AG09309 (cell line): Measurements from ENCODE around the gene TRIM33.

ENCODE experiments used
- DNase-seq: peaks from one replicate; pipeline ENCODE4 v3.0.0-alpha.2; 2010; ENCODE audit warnings: low read depth
- H3K4me3 ChIP-seq: 2 replicates; pipeline ENCODE4 v1.5.1; 2011; ENCODE audit warnings: mild to moderate bottlenecking, low read depth, low read length, moderate library complexity; ENCODE audit not compliant: control insufficient read depth
- CTCF ChIP-seq: IDR thresholded peaks from 2 replicates; pipeline ENCODE4 v1.5.1; 2011; ENCODE audit warnings: mild to moderate bottlenecking, low read depth, low read length, inconsistent platforms; ENCODE audit not compliant: insufficient read depth, control insufficient read depth; ENCODE audit errors: missing control alignments

TRIM33 gene

DNA sequence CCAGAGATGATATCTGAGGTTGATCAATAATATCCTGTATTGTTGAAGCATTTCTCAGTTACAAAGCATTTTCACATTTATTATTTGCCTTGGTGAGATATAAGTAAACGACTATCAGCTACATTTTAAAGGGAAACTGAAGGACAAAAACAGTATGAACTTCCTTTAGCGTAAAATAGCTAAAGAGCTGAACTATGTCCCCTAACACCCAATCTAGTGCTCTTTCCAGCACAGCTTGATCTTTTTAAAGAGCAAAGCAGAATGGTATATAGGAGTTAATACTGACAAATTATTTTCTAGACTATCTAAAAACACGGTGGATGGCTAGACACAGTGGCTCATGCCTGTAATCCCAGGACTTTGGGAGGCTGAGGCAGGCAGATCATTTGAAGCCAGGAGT, 3.5 kb downstream of the TRIM33 start:
- H3K4me3 ChIP-seq: no peak overlapping the region
- DNase-seq: no peak
- TF ChIP-seq CTCF: no peak

DNA sequence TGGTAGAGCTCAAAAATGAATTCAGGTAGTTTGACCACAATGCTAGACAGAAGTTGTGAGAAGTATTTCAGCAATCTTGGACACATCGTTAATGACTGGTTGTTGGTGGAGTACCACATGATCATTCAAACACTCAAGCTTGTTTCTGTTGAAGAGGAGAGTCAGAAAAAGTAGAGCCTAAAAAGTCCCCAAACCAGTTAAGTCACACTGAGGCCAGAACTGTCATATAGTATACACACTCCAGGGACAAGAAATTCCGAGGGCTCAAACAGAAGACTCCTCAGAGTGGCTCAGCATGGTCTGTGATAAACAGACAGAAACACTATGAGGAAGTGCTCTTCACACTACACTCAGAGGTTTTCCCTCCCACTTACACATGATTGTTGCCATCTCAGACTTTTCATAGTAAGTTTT, 5.8 kb downstream of the TRIM33 start:
- no peak for DNase-seq
- TF ChIP-seq CTCF: no peak
- no peak overlapping the region for H3K4me3 ChIP-seq

DNA sequence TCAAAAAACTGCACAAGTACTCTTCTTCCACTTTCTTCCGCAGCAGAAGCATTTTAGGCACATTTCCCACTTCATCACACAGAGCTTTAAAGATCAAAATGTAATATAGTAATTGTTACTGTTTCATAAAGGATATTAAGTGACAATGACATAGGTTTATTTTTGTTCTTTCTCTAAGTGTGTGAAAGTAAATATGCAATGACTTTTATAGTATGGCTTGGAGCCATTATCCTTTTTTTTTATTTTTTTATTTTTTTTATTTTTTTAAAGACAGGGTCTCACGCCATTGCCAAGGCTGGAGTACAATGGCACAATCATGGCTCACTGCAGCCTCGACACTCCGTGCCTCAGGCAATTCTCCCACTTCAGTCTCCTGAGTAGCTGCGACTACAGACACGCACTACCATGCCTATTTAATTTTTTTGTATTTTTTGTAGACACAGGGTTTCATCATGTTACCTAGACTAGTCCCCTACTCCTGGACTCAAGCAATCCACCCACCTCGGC, 7.0 kb downstream of the TRIM33 start:
- DNase-seq: no peak
- no peak overlapping the region for H3K4me3 ChIP-seq
- no peak for TF ChIP-seq CTCF

DNA sequence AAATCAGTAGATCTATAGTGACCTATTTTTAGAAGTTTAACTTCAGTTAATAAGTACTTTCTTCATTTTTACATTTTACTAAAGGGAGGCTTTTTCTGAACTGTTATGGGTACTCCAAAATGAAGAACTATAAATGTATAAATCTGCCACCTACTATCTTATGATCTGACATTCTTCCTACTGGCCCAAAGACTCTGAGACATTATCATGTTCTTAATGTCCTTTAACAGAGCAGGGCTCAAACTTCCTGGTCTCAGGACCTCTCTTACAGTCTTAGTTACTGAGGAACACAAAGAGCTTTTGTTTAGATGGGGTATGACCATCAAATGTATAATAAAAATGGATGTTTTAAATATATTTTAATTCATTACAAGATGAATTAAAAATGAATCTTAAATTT, 8.9 kb downstream of the TRIM33 start:
- H3K4me3 ChIP-seq: no peak overlapping the region
- TF ChIP-seq CTCF: no peak
- DNase-seq: no peak

DNA sequence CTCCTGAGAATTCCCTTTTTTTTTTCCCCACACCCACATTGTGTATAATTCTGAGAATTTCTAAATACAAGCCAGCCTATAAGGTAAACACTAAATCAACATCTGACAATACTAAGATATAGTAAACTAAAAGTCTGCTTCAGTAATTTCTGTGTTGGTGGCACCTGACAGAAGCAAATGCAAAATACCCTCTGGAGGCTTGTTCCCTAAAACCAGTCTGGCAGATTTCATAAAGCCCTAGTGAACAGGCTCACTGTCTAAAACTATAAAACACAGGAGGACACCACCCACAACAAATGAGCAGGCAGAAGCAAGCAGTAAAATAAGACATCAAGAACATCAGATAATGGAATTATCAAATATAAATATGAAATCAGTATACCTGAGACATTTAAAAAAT, 11.5 kb downstream of the TRIM33 start:
- no peak for TF ChIP-seq CTCF
- no peak overlapping the region for H3K4me3 ChIP-seq
- no peak for DNase-seq

- DNase-seq: no peak
Measured at GRCh38 chr1:114496089-114496488, 14.9 kb downstream of the TRIM33 start.

More at GRCh38 chr1:114496089-114496488, 14.9 kb downstream of the TRIM33 start:
- H3K4me3 ChIP-seq: no peak overlapping the region
- TF ChIP-seq CTCF: no peak
